K562 (cell line): Measurements from ENCODE around the gene MACROD2. TPM values are rescaled to one million over a fixed set of nuclear protein-coding genes. Genes with fewer than 3 reads are reported as not detected.

Experiments used
- ATAC-seq: fragments of 200-7000 bp; cut with Tn5 transposase; 3 replicates; pipeline ENCODE4 v1.9.1; 2020; ENCODE audit warnings: moderate library complexity
- BruUV-seq: library from RNA; stranded (reverse); fragments of 400-500 nt; replicated peaks from 2 replicates; lab custom pipeline; 2021; lab: Mats Ljungman, UMichigan
- CTCF ChIA-PET: fragments of 300-600 bp; formaldehyde crosslinking; extraction: SDS; loops from one replicate; lab custom pipeline; 2021; ENCODE audit warnings: low intra/inter-chr PET ratio; lab: Yijun Ruan, JAX
- POLR2A ChIA-PET: fragments of 300-600, 350-650 bp; sonication (Branson Sonifier 250); formaldehyde crosslinking; extraction: SDS; loops from one replicate; lab custom pipeline; 2021; ENCODE audit warnings: antibody characterized with exemption, inconsistent platforms; lab: Yijun Ruan, JAX
- DNase-seq, 4 experiments: peaks; one replicate each; pipeline versions ENCODE4 v3.0.0 to v3.0.0-alpha.2; 2011 to 2018; ENCODE audit warnings: low spot score in 3 of 4, mixed read lengths in 3 of 4; ENCODE audit errors: extremely low read depth in 1 of 4
- FAIRE-seq: peaks from 2 replicates; lab custom pipeline; 2011; peaks lifted over from hg19 to GRCh38; lab: Jason Lieb, UNC
- H2AFZ ChIP-seq: 2 replicates; pipeline ENCODE4 v1.6.0; 2011; ENCODE audit warnings: low read depth, low read length, control low read depth, inconsistent platforms
- H3K27ac ChIP-seq: fragments of 200-600 bp; 3 replicates; pipeline ENCODE4 v1.8.0; 2011; ENCODE audit warnings: low read depth, mild to moderate bottlenecking, control low read depth, inconsistent platforms, low read length, moderate library complexity, mixed read lengths; ENCODE audit errors: extremely low read depth
- H3K27me3 ChIP-seq, 2 experiments: fragments of 300-600 bp in 1 of 2; 2 replicates in 1 of 2; 3 replicates in 1 of 2; pipeline versions ENCODE4 v1.6.0 to v1.8.0; 2011; ENCODE audit warnings: inconsistent platforms in 2 of 2, low read length in 2 of 2, mild to moderate bottlenecking in 1 of 2, mixed read lengths in 1 of 2, moderate library complexity in 1 of 2; ENCODE audit not compliant: control insufficient read depth in 2 of 2, insufficient read depth in 2 of 2
- H3K36me3 ChIP-seq: fragments of 300-600 bp; 3 replicates; pipeline ENCODE4 v1.8.0; 2011; ENCODE audit warnings: mild to moderate bottlenecking, low read length, inconsistent platforms; ENCODE audit not compliant: control insufficient read depth, insufficient read depth
- H3K4me1 ChIP-seq, 2 experiments: fragments of 200-600 bp in 1 of 2; replicated peaks in 1 of 2; 2 replicates in 1 of 2; 3 replicates in 1 of 2; pipeline versions ENCODE4 v1.5.1 to v1.8.0; 2011; ENCODE audit warnings: inconsistent platforms in 2 of 2, low read length in 2 of 2, mild to moderate bottlenecking in 1 of 2, mixed read lengths in 1 of 2, moderate library complexity in 1 of 2; ENCODE audit not compliant: control insufficient read depth in 2 of 2, insufficient read depth in 2 of 2
- H3K4me2 ChIP-seq: 2 replicates; pipeline ENCODE4 v1.6.1; 2011; ENCODE audit warnings: low read length, control low read depth, inconsistent platforms, mixed read lengths; ENCODE audit not compliant: insufficient read depth
- H3K4me3 ChIP-seq: fragments of 200-600 bp; sonication (generic), shearing (Covaris generic); 2 replicates; pipeline ENCODE4 v1.5.1; 2016; ENCODE audit warnings: control low read depth, inconsistent platforms
- H3K79me2 ChIP-seq: fragments of 200-600 bp; 3 replicates; pipeline ENCODE4 v1.8.0; 2011; ENCODE audit warnings: low read length, inconsistent platforms; ENCODE audit not compliant: control insufficient read depth, insufficient read depth
- H3K9ac ChIP-seq, 2 experiments: 2 replicates each; pipeline versions ENCODE4 v1.6.0 to v1.6.1; 2011; ENCODE audit warnings: low read depth in 2 of 2, low read length in 2 of 2, control low read depth in 1 of 2, inconsistent platforms in 1 of 2, mild to moderate bottlenecking in 1 of 2, mixed read lengths in 1 of 2; ENCODE audit not compliant: insufficient read depth in 1 of 2
- H3K9me1 ChIP-seq: one replicate; pipeline ENCODE4 v1.6.0; 2011; ENCODE audit warnings: inconsistent platforms, mild to moderate bottlenecking, low read length, moderate library complexity; ENCODE audit not compliant: control insufficient read depth, insufficient read depth
- H3K9me3 ChIP-seq: replicated peaks from 2 replicates; pipeline ENCODE4 v1.5.1; 2011; ENCODE audit warnings: low read depth, low read length, inconsistent platforms; ENCODE audit not compliant: control insufficient read depth, insufficient read depth
- H4K20me1 ChIP-seq: replicated peaks from 2 replicates; pipeline ENCODE4 v1.6.1; 2011; ENCODE audit warnings: low read length, inconsistent platforms, mixed read lengths; ENCODE audit not compliant: control insufficient read depth, insufficient read depth
- ARID3B ChIP-seq: fragments of 250-450 bp; sonication (Bioruptor Pico); IDR thresholded peaks from 2 replicates; pipeline ENCODE4 v1.4.0; 2020; ENCODE audit warnings: borderline replicate concordance
- ASH1L ChIP-seq: fragments of 450-650 bp; IDR thresholded peaks from 2 replicates; pipeline ENCODE4 v1.6.1; 2018; ENCODE audit warnings: borderline replicate concordance, mild to moderate bottlenecking, low read depth; ENCODE audit not compliant: partially characterized antibody
- CBX1 ChIP-seq: sonication (generic); IDR thresholded peaks from 2 replicates; pipeline ENCODE4 v1.6.1; 2016; ENCODE audit warnings: antibody characterized with exemption, low read depth, mild to moderate bottlenecking
- CTBP1 ChIP-seq: fragments of 450-650 bp; IDR thresholded peaks from 2 replicates; pipeline ENCODE4 v1.6.1; 2016; ENCODE audit warnings: borderline replicate concordance
- MNT ChIP-seq, 2 experiments: fragments of 450-650 bp; conservative IDR thresholded peaks; 2 replicates each; pipeline ENCODE4 v1.6.1; 2017; ENCODE audit warnings: mild to moderate bottlenecking in 2 of 2, moderate library complexity in 2 of 2
- NCOR1 ChIP-seq: fragments of 450-650 bp; IDR thresholded peaks from 2 replicates; pipeline ENCODE4 v1.6.1; 2016; ENCODE audit warnings: mild to moderate bottlenecking, moderate library complexity
- POLR2B ChIP-seq: fragments of 450-650 bp; IDR thresholded peaks from 2 replicates; pipeline ENCODE4 v1.6.1; 2018; ENCODE audit warnings: low read depth; ENCODE audit not compliant: partially characterized antibody
- TCF7 ChIP-seq: sonication (generic); IDR thresholded peaks from 2 replicates; pipeline ENCODE4 v1.6.1; 2016; ENCODE audit warnings: antibody characterized with exemption, borderline replicate concordance
- ZKSCAN3 ChIP-seq: fragments of 250-450 bp; sonication (Bioruptor Pico); IDR thresholded peaks from 2 replicates; pipeline ENCODE4 v1.4.0; 2020
- ZNF318 ChIP-seq, 2 experiments: fragments of 450-650 bp; IDR thresholded peaks; 2 replicates each; pipeline ENCODE4 v1.6.1; 2016; ENCODE audit warnings: mild to moderate bottlenecking in 2 of 2, borderline replicate concordance in 1 of 2, low read depth in 1 of 2, moderate library complexity in 1 of 2
- ZNF431 ChIP-seq: sonication (generic); formaldehyde crosslinking; IDR thresholded peaks from 2 replicates; pipeline ENCODE4 v1.8.0; 2022; ENCODE audit warnings: mild to moderate bottlenecking, missing genetic modification reagents
- WGBS: fragments of 100-300 bp; shearing (Covaris generic); methylation state at CpG from one replicate; pipeline ENCODE4 v1.1.6; 2016; ENCODE audit warnings: low coverage, mixed read lengths; ENCODE audit not compliant: insufficient coverage; ENCODE audit errors: missing lambda C conversion rate; 5-methylcytosine and 5-hydroxymethylcytosine counted together
- in situ Hi-C: fragments of 300-500 bp; cut with MboI; formaldehyde crosslinking; loops from 4 replicates; pipeline ENCODE4 v1.15.0; 2018; ENCODE audit warnings: inconsistent platforms, mixed read lengths
- intact Hi-C: fragments of 100-400 bp; cut with micrococcal nuclease; formaldehyde crosslinking; loops from 2 replicates; pipeline ENCODE4 v1.14.2; 2022
- polyA plus RNA-seq, 8 experiments: library from polyadenylated mRNA; depleted of rRNA in 4 of 8; stranded (reverse) in 5 of 8; unstranded in 3 of 8; fragments of >200 nt; fragmentation: Nextera tagmentation in 2 of 8; fragmentation: Illumina TruSeq in 1 of 8; extraction: Ambion mirVana in 2 of 8; extraction: Trizol in 1 of 8; gene quantifications; 2 replicates each; pipeline versions ENCODE4 v1.2.1 to v1.2.3, GENCODE V29; 2011 to 2014; ENCODE audit warnings: inconsistent platforms in 1 of 8, missing spikeins in 1 of 8
- total RNA-seq, 7 experiments: library from RNA; depleted of rRNA in 6 of 7; stranded (reverse); fragments of >200 nt in 6 of 7; fragmentation: Illumina TruSeq in 2 of 7; extraction: Trizol in 2 of 7; gene quantifications; 2 replicates each; pipeline versions ENCODE4 v1.2.1 to v1.2.3, GENCODE V29; 2011 to 2021; ENCODE audit warnings: low replicate concordance in 1 of 7

MACROD2 gene
- total and polyA plus RNA-seq, 9 of the 15 experiments (the other 6 are each of a cell fraction or from before 2014, with no cell fraction given), result not detected

- H3K36me3 ChIP-seq, result no peaks in the 10 kb centered on the region
- DNase-seq (no peak), ATAC-seq (no peak), FAIRE-seq (no peak)
- H2AFZ ChIP-seq, result no peak overlapping the region
- no peaks in the 10 kb centered on the region for H4K20me1 ChIP-seq
- H3K9me3 ChIP-seq, result no peaks in the 10 kb centered on the region
- no peaks in the 10 kb centered on the region for H3K9me1 ChIP-seq
- H3K79me2 ChIP-seq, result no peaks in the 10 kb centered on the region
- in situ Hi-C loops, result no loop called here
- no peak for TF ChIP-seq ASH1L
- TF ChIP-seq ZKSCAN3 (CRISPR knock-in tag), result no peak
- no peak for TF ChIP-seq MNT (conservative IDR thresholded peaks at IDR 0.05)
- TF ChIP-seq CBX1, result no peak
- no peak for TF ChIP-seq POLR2B
- TF ChIP-seq ZNF318 (IDR thresholded peaks at IDR 0.05; ENCODE audit: borderline replicate concordance in 1 of 2, low read depth in 1 of 2), result no peak
- no peak for TF ChIP-seq TCF7
- no peak for TF ChIP-seq ZNF431 (CRISPR knock-in tag)
- TF ChIP-seq CTBP1, result no peak
- TF ChIP-seq ARID3B (CRISPR knock-in tag), result no peak
- no peak for TF ChIP-seq NCOR1
- WGBS, result 0% methylated on average over 3 of the region's 3 CpGs
- intact Hi-C loops, result no loop called here
- H3K27me3 ChIP-seq, result no peaks in the 10 kb centered on the region
- no peak overlapping the region for H3K4me2 ChIP-seq
- H3K4me1 ChIP-seq, result no peaks in the 10 kb centered on the region
- BruUV-seq, result no TSS peak
- H3K27ac ChIP-seq, result no peak overlapping the region
- no peak overlapping the region for H3K9ac ChIP-seq
- ChIA-PET POLR2A (no interaction called here), CTCF (no interaction called here)
- no peak overlapping the region for H3K4me3 ChIP-seq
These were observed 486.5 kb downstream of the MACROD2 start for GRCh38 chr20:14481863-14482262.
